NCI-H345 treated with DMSO at 0.1 percent for 48 hours (cell line): ENCODE data around the gene TRHDE.
A peak's percentile ranks its signal among the peaks of the same experiment; 100 is the strongest.

Source experiments
- DNase-seq: peaks from one replicate; lab custom pipeline; 2025; ENCODE audit not compliant: unreplicated experiment; lab: John Stamatoyannopoulos, UW

The TRHDE gene

GRCh38 chr12:72307229-72307628 lies 35.1 kb downstream of the TRHDE start:
- DNase-seq, result no peak

GRCh38 chr12:72311946-72312345 lies 39.8 kb downstream of the TRHDE start:
- no peak for DNase-seq

GRCh38 chr12:72313806-72314205 lies 41.6 kb downstream of the TRHDE start:
- no peak for DNase-seq

- DNase-seq, result no peak
Measured at GRCh38 chr12:72315858-72316257, 43.7 kb downstream of the TRHDE start.

- no peak for DNase-seq
Measured at GRCh38 chr12:72318341-72318740, 46.2 kb downstream of the TRHDE start.

GRCh38 chr12:72323881-72324280 lies 51.7 kb downstream of the TRHDE start:
- no peak for DNase-seq

- DNase-seq, result no peak
Measured at GRCh38 chr12:72330301-72330700, 58.1 kb downstream of the TRHDE start.

- no peak for DNase-seq
Measured at GRCh38 chr12:72330784-72331183, 58.6 kb downstream of the TRHDE start.

GRCh38 chr12:72337382-72337781 lies 65.2 kb downstream of the TRHDE start:
- no peak for DNase-seq

- no peak for DNase-seq
Measured at GRCh38 chr12:72337946-72338345, 65.8 kb downstream of the TRHDE start.

GRCh38 chr12:72338437-72338836 lies 66.3 kb downstream of the TRHDE start:
- no peak for DNase-seq

GRCh38 chr12:72346363-72346944 lies 74.3 kb downstream of the TRHDE start:
- DNase-seq, result peak; percentile 70

- no peak for DNase-seq
Measured at GRCh38 chr12:72349491-72349890, 77.3 kb downstream of the TRHDE start.

GRCh38 chr12:72359416-72359815 lies 87.2 kb downstream of the TRHDE start:
- DNase-seq, result no peak

- no peak for DNase-seq
Measured at GRCh38 chr12:72365151-72365550, 93.0 kb downstream of the TRHDE start.

GRCh38 chr12:72366255-72366654 lies 94.1 kb downstream of the TRHDE start:
- no peak for DNase-seq

GRCh38 chr12:72368298-72368697 lies 96.1 kb downstream of the TRHDE start:
- no peak for DNase-seq

GRCh38 chr12:72368719-72369422 lies 96.7 kb downstream of the TRHDE start:
- no peak for DNase-seq

GRCh38 chr12:72369423-72369959 lies 97.3 kb downstream of the TRHDE start:
- no peak for DNase-seq

GRCh38 chr12:72380441-72380840 lies 108.3 kb downstream of the TRHDE start:
- no peak for DNase-seq

GRCh38 chr12:72388322-72388721 lies 116.2 kb downstream of the TRHDE start:
- DNase-seq, result no peak

GRCh38 chr12:72390146-72390545 lies 118.0 kb downstream of the TRHDE start:
- DNase-seq, result no peak

GRCh38 chr12:72406111-72406510 lies 133.9 kb downstream of the TRHDE start:
- no peak for DNase-seq
